D721Med (cell line): ENCODE measurements around the gene CD96.

Source experiments
- DNase-seq: peaks from one replicate; pipeline ENCODE4 v3.0.0; 2011; ENCODE audit warnings: low spot score; ENCODE audit not compliant: insufficient read length
- FAIRE-seq: peaks from 2 replicates; lab custom pipeline; 2011; peaks lifted over from hg19 to GRCh38; lab: Jason Lieb, UNC
- CTCF ChIP-seq: IDR thresholded peaks from 2 replicates; pipeline ENCODE4 v1.5.1; 2012; ENCODE audit warnings: mild to moderate bottlenecking, control low read depth; ENCODE audit not compliant: insufficient read depth; ENCODE audit errors: missing control alignments

The CD96 gene

GRCh38 chr3:111609700-111610099, 67.7 kb downstream of the CD96 start:
- no peak for TF ChIP-seq CTCF
- FAIRE-seq (no peak), DNase-seq (no peak)

- DNase-seq (no peak), FAIRE-seq (no peak)
- TF ChIP-seq CTCF = no peak
Measured at GRCh38 chr3:111610189-111610588, 68.2 kb downstream of the CD96 start.

- no peak for TF ChIP-seq CTCF
- FAIRE-seq = no peak
- no peak for DNase-seq
Measured at GRCh38 chr3:111610612-111611054, 68.6 kb downstream of the CD96 start.

- FAIRE-seq = no peak
- TF ChIP-seq CTCF = no peak
- DNase-seq = no peak
Measured at GRCh38 chr3:111613294-111613693, 71.3 kb downstream of the CD96 start.

GRCh38 chr3:111615880-111616279, 73.9 kb downstream of the CD96 start:
- FAIRE-seq (no peak), DNase-seq (no peak)
- TF ChIP-seq CTCF = no peak

- DNase-seq = no peak
- TF ChIP-seq CTCF = no peak
- FAIRE-seq = no peak
Measured at GRCh38 chr3:111616417-111617105, 74.6 kb downstream of the CD96 start.

- no peak for TF ChIP-seq CTCF
- no peak for FAIRE-seq
- DNase-seq = no peak
Measured at GRCh38 chr3:111617406-111617805, 75.4 kb downstream of the CD96 start.
